GM18511 (cell line): ENCODE data around the gene UBE2S.

ENCODE experiments used
- ATAC-seq: cut with Tn5 transposase; IDR thresholded peaks from one replicate; pipeline ENCODE4 v1.9.1; 2021; ENCODE audit warnings: mild to moderate bottlenecking, moderate library complexity; ENCODE audit not compliant: unreplicated experiment

The UBE2S gene

GRCh38 chr19:55384920-55385723 is 22.5 kb downstream of the UBE2S start:
- ATAC-seq, result peak; percentile 61

- no peak for ATAC-seq
These were observed 23.3 kb downstream of the UBE2S start, which contains the start of gene TMEM238 for GRCh38 chr19:55384131-55384919. TMEM238 (minus strand) TSS chr19:55384292; CDS start chr19:55384259, 33 bp downstream.

- ATAC-seq, result no peak
These were observed 24.1 kb downstream of the UBE2S start for GRCh38 chr19:55383279-55384130.

DNA sequence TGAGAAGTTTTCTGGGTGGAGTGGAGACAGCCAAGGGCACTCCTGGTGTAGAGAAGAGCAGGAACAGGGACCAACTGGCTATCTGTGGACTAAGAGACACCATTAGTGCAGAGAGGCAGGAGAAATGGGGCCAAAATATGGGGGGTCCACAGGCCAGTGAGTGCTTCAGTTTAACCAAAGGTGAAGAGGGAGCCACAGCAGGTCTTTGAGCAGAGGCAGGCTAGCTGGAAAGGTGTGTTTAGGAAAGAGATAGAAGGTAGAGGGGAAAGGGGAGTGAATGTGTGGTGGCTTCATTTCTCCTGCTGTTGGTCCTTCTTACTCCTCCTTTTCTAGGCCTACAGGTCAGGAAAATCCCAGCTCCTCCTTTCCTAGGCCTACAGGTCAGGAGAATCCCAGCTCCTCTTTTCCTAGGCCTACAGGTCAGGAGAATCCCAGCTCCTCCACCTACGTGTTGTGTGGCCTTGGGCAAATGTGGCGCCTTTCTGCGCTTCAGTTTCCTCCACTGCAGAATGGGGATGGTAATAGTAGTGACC is 25.0 kb downstream of the UBE2S start:
- ATAC-seq, result no peak

DNA sequence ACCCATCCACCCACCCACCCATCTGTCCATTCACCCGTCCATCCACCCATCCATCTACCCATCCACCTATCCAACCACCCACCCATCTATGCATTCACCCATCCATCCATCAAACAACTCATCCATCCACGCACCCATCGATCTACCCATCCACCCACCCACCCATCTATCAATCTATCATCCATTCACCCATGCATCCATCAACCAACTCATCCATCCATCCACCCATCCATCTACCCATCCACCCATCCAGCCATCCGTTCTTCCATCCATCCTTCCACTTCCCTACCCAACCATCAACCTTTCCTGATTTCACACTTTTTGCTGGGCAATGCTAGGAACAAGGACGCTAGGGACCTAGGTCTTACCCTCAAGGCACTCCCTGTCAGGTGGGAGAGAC is 25.6 kb downstream of the UBE2S start:
- no peak for ATAC-seq

GRCh38 chr19:55379174-55379573 is 28.4 kb downstream of the UBE2S start:
- no peak for ATAC-seq

- no peak for ATAC-seq
These were observed 30.0 kb downstream of the UBE2S start for GRCh38 chr19:55377356-55378131.

- ATAC-seq, result no peak
These were observed 31.2 kb downstream of the UBE2S start, which contains the start of gene TMEM190 for GRCh38 chr19:55376241-55376933. TMEM190 (plus strand) TSS chr19:55376826; CDS start chr19:55376854, 28 bp downstream.

GRCh38 chr19:55373993-55374757 is 33.4 kb downstream of the UBE2S start:
- no peak for ATAC-seq

GRCh38 chr19:55373306-55373992 is 34.1 kb downstream of the UBE2S start:
- ATAC-seq, result no peak

DNA sequence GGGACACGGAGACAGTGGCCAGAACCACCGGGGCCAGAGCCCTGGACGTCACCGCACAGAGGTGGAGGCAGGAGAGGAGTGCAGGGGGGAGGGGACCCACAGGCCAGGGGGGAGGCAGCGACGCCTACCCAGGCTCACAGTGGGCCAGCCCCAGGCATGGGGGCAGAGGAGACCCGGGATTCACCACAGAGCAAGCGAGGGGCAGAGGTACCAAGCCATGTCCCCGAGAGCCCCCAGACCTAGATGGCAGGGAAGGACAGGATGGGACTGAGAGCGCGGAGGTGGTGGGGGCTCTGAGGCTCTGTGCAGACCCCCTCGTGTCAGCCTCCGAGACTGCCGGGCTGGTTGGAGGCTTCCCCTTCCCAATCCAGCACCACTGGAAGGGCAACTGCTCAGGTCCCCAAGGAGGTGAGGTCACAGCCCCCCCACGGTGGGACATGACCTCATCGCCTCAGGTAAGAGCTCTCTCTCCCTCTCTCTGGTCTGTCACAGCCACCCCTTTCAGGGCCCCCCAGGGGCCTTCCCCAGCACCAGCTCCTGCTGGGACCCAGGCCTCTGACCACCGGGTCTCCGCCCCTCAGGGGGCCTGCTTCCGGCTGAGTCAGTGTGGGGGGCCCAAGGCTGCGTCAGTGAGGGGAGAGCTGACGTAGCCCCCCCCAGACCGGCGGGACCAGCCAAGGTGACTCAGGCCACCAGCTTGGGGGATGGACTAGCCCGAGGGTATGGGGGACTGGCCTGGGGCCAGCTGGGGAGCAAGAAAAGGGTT is 35.1 kb downstream of the UBE2S start:
- no peak for ATAC-seq

DNA sequence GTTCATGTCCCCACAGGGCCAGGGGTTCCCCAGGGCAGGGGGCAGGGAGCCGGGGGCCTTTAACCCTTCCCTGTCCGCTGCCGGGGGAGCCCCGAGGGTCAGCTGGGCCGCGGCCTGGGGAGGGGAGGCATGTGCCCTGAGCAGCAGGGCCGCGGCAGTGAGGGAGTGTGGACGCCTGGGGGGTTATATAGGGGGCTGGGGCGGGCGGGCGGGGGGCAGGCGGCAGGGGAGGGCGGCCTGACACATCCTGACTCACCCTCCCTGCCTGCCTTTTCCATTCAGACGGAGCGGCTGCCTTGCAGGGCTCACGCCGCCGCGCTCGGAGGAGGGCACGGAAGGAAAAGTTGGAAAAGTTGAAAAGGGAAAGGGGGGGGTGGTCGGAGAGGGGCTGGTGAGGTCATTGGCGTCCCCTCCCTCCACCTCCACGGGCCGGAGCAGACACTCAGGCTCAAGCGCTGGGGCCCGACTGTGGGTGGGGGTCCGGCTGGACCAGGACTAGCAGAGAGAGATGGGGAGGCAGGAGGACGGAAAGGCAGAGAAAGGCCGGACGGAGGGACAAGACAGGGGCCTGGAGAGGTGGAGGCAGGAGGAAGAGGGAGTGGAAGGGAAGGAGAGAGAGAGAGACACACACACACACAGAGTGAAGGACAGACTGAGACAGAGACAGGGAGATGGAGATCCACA is 37.1 kb downstream of the UBE2S start, which contains the start of gene IL11:
Gene IL11, minus strand, starts transcription at position 159 of the 684 bp plus-strand sequence. Its CDS starts 153 bp downstream, at position 6.
- no peak for ATAC-seq

- no peak for ATAC-seq
These were observed 37.8 kb downstream of the UBE2S start for GRCh38 chr19:55369653-55370304.

- no peak for ATAC-seq
These were observed 38.7 kb downstream of the UBE2S start for GRCh38 chr19:55368701-55369563.

- ATAC-seq, result no peak
These were observed 39.5 kb downstream of the UBE2S start for GRCh38 chr19:55368106-55368505.
